HL-60 (cell line): ENCODE results near the gene BCAS3.

ENCODE experiments used
- CTCF ChIP-seq: IDR thresholded peaks from one replicate; pipeline ENCODE4 v1.5.1; 2011; ENCODE audit warnings: low read length, control low read depth, inconsistent platforms; ENCODE audit not compliant: insufficient read depth
- GABPA ChIP-seq: IDR thresholded peaks from 2 replicates; pipeline ENCODE4 v1.6.1; 2012; ENCODE audit warnings: low read depth
- POLR2AphosphoS5 ChIP-seq: IDR thresholded peaks from 2 replicates; pipeline ENCODE4 v1.6.1; 2012; ENCODE audit warnings: low read depth
- REST ChIP-seq: IDR thresholded peaks from 2 replicates; pipeline ENCODE4 v1.6.1; 2012; ENCODE audit warnings: low read depth; ENCODE audit not compliant: insufficient replicate concordance
- SPI1 ChIP-seq: IDR thresholded peaks from 2 replicates; pipeline ENCODE4 v1.6.1; 2012; ENCODE audit warnings: low read depth, mild to moderate bottlenecking, borderline replicate concordance

GRCh38 chr17:61072648-61073047 lies 395.0 kb downstream of the BCAS3 start:
- TF ChIP-seq CTCF, result no peak
- TF ChIP-seq POLR2AphosphoS5, result no peak
- TF ChIP-seq REST, result no peak
- TF ChIP-seq SPI1, result no peak
- TF ChIP-seq GABPA, result no peak
